PC-3 (cell line): ENCODE results near the gene DDX10.
"Not testable (repeated sequence)": the region's sequence is repeated elsewhere in the genome, so short reads cannot be mapped to it uniquely, and the experiment has no call there.

Experiments used
- CTCF ChIP-seq: fragments of 300-600 bp; sonication (generic); conservative IDR thresholded peaks from 2 replicates; pipeline ENCODE4 v1.5.1; 2017; ENCODE audit warnings: antibody characterized with exemption, low read depth, mild to moderate bottlenecking, low read length
- EZH2 ChIP-seq: fragments of 300-600 bp; sonication (generic); IDR thresholded peaks from one replicate; pipeline ENCODE4 v1.6.1; 2017; ENCODE audit warnings: antibody characterized with exemption, mild to moderate bottlenecking, low read length; ENCODE audit not compliant: unreplicated experiment

GRCh38 chr11:108654100-108654499, 10.8 kb upstream of the DDX10 start:
- not testable (repeated sequence) for TF ChIP-seq CTCF, EZH2
